Measurements from ENCODE around the gene S100A7. TPM values are rescaled to one million over a fixed set of nuclear protein-coding genes. Genes with fewer than 3 reads are reported as not detected.

S100A7 gene
- total RNA-seq, 1 donor from 2014 or later, result not detected

GRCh38 chr1:153441238-153441755, 19.2 kb downstream of the S100A7 start:
- Mint-ChIP-seq H3K4me1 (no peaks in the 10 kb centered on the region), H3K27ac (no peak overlapping the region), H3K27me3 (ENCODE audit: insufficient read depth, low read depth) (peaks cover 12% of the 10 kb centered on the region), H3K4me3 (no peak overlapping the region), H3K36me3 (no peaks in the 10 kb centered on the region), H3K9me3 (no peaks in the 10 kb centered on the region)
- H3K4me3 ChIP-seq, result no peak overlapping the region
- H3F3A ChIP-seq (ENCODE audit: low read depth), result no peaks in the 10 kb centered on the region
- no peaks in the 10 kb centered on the region for H3K79me2 ChIP-seq (ENCODE audit: low read depth)
- no peaks in the 10 kb centered on the region for H3K27me3 ChIP-seq
- H3K36me3 ChIP-seq, result no peaks in the 10 kb centered on the region
- H3K27ac ChIP-seq, result no peak overlapping the region
- no peak overlapping the region for H3K9ac ChIP-seq
- no peak overlapping the region for H2AFZ ChIP-seq (replicated peaks)
- no peak for DNase-seq (ENCODE audit: low spot score)
- no peaks in the 10 kb centered on the region for H4K20me1 ChIP-seq (ENCODE audit: low read depth)
- H3K9me3 ChIP-seq (ENCODE audit: low read depth), result no peaks in the 10 kb centered on the region
- H3K4me2 ChIP-seq, result no peak overlapping the region
- TF ChIP-seq EZH2 (IDR thresholded peaks at IDR 0.05) (no peak), CTCF (IDR thresholded peaks at IDR 0.05) (no peak), EZH2phosphoT487 (IDR thresholded peaks at IDR 0.05) (no peak)
- no peaks in the 10 kb centered on the region for H3K4me1 ChIP-seq

GRCh38 chr1:153439273-153439672, 21.2 kb downstream of the S100A7 start:
- Mint-ChIP-seq H3K27ac (no peak overlapping the region), H3K36me3 (no peaks in the 10 kb centered on the region), H3K27me3 (ENCODE audit: insufficient read depth, low read depth) (peaks cover 8% of the 10 kb centered on the region), H3K4me3 (no peak overlapping the region), H3K9me3 (no peaks in the 10 kb centered on the region), H3K4me1 (no peaks in the 10 kb centered on the region)
- H3K27me3 ChIP-seq, result no peaks in the 10 kb centered on the region
- H3K9ac ChIP-seq, result no peak overlapping the region
- TF ChIP-seq CTCF (IDR thresholded peaks at IDR 0.05) (no peak), EZH2phosphoT487 (IDR thresholded peaks at IDR 0.05) (no peak), EZH2 (IDR thresholded peaks at IDR 0.05) (no peak)
- no peaks in the 10 kb centered on the region for H3F3A ChIP-seq (ENCODE audit: low read depth)
- no peak for DNase-seq (ENCODE audit: low spot score)
- no peaks in the 10 kb centered on the region for H3K79me2 ChIP-seq (ENCODE audit: low read depth)
- no peak overlapping the region for H3K27ac ChIP-seq
- no peak overlapping the region for H3K4me2 ChIP-seq
- no peaks in the 10 kb centered on the region for H4K20me1 ChIP-seq (ENCODE audit: low read depth)
- no peaks in the 10 kb centered on the region for H3K9me3 ChIP-seq (ENCODE audit: low read depth)
- no peak overlapping the region for H2AFZ ChIP-seq (replicated peaks)
- no peaks in the 10 kb centered on the region for H3K36me3 ChIP-seq
- H3K4me3 ChIP-seq, result no peak overlapping the region
- H3K4me1 ChIP-seq, result no peaks in the 10 kb centered on the region

- Mint-ChIP-seq H3K9me3 (no peaks in the 10 kb centered on the region), H3K4me3 (no peak overlapping the region), H3K27ac (no peak overlapping the region), H3K27me3 (ENCODE audit: insufficient read depth, low read depth) (peaks cover 8% of the 10 kb centered on the region), H3K4me1 (no peaks in the 10 kb centered on the region), H3K36me3 (no peaks in the 10 kb centered on the region)
- no peaks in the 10 kb centered on the region for H3K27me3 ChIP-seq
- no peaks in the 10 kb centered on the region for H4K20me1 ChIP-seq (ENCODE audit: low read depth)
- no peaks in the 10 kb centered on the region for H3K9me3 ChIP-seq (ENCODE audit: low read depth)
- no peak overlapping the region for H2AFZ ChIP-seq (replicated peaks)
- DNase-seq (ENCODE audit: low spot score), result no peak
- no peaks in the 10 kb centered on the region for H3F3A ChIP-seq (ENCODE audit: low read depth)
- H3K9ac ChIP-seq, result no peak overlapping the region
- H3K4me3 ChIP-seq, result no peak overlapping the region
- no peaks in the 10 kb centered on the region for H3K4me1 ChIP-seq
- no peaks in the 10 kb centered on the region for H3K79me2 ChIP-seq (ENCODE audit: low read depth)
- no peak overlapping the region for H3K27ac ChIP-seq
- no peaks in the 10 kb centered on the region for H3K36me3 ChIP-seq
- no peak overlapping the region for H3K4me2 ChIP-seq
- TF ChIP-seq CTCF (IDR thresholded peaks at IDR 0.05), result no peak
- no peak for TF ChIP-seq EZH2 (IDR thresholded peaks at IDR 0.05)
- no peak for TF ChIP-seq EZH2phosphoT487 (IDR thresholded peaks at IDR 0.05)
Observed at GRCh38 chr1:153438599-153438998, 21.9 kb downstream of the S100A7 start.

Data from neural progenitor cell (in vitro differentiated cells).